HG03103 (cell line): ENCODE results near the gene MICB.
"Not testable (repeated sequence)": the region's sequence is repeated elsewhere in the genome, so short reads cannot be mapped to it uniquely, and the experiment has no call there.

Experiments used
- ATAC-seq: cut with Tn5 transposase; IDR thresholded peaks from one replicate; pipeline ENCODE4 v1.9.1; 2021; ENCODE audit warnings: low read depth; ENCODE audit not compliant: unreplicated experiment

MICB gene

GRCh38 chr6:31498748-31499147 lies 803 bp downstream of the MICB start:
- no peak for ATAC-seq

GRCh38 chr6:31499648-31500047 lies 1.7 kb downstream of the MICB start:
- not testable (repeated sequence) for ATAC-seq

GRCh38 chr6:31502586-31502985 lies 4.6 kb downstream of the MICB start:
- no peak for ATAC-seq

GRCh38 chr6:31509036-31509435 lies 11.1 kb downstream of the MICB start:
- not testable (repeated sequence) for ATAC-seq

GRCh38 chr6:31510007-31510406 lies 12.1 kb downstream of the MICB start:
- ATAC-seq = no peak

GRCh38 chr6:31513456-31514165 lies 15.7 kb downstream of the MICB start:
- no peak for ATAC-seq

GRCh38 chr6:31521835-31522234 lies 23.9 kb downstream of the MICB start:
- no peak for ATAC-seq

- no peak for ATAC-seq
Measured at GRCh38 chr6:31525553-31525931, 27.6 kb downstream of the MICB start.

GRCh38 chr6:31525932-31526591 lies 28.1 kb downstream of the MICB start:
- no peak for ATAC-seq

- no peak for ATAC-seq
Measured at GRCh38 chr6:31528307-31528777, 30.4 kb downstream of the MICB start.

GRCh38 chr6:31528821-31529328 lies 30.9 kb downstream of the MICB start, which contains the start of gene MCCD1:
Gene MCCD1 (plus strand): TSS chr6:31528962. CDS start chr6:31529015, 53 bp downstream.
- ATAC-seq = no peak

- ATAC-seq = no peak
Measured at GRCh38 chr6:31529329-31530150, 31.6 kb downstream of the MICB start.

GRCh38 chr6:31530659-31531058 lies 32.7 kb downstream of the MICB start:
- ATAC-seq = no peak

GRCh38 chr6:31531162-31531561 lies 33.2 kb downstream of the MICB start:
- ATAC-seq = no peak

- no peak for ATAC-seq
Measured at GRCh38 chr6:31531771-31532643, 34.1 kb downstream of the MICB start.

- ATAC-seq = no peak
Measured at GRCh38 chr6:31532644-31533454, 34.9 kb downstream of the MICB start.

- no peak for ATAC-seq
Measured at GRCh38 chr6:31533455-31533841, 35.5 kb downstream of the MICB start.

- no peak for ATAC-seq
Measured at GRCh38 chr6:31534011-31534410, 36.1 kb downstream of the MICB start.

- no peak for ATAC-seq
Measured at GRCh38 chr6:31534521-31535040, 36.6 kb downstream of the MICB start.
